Activated CD4-positive, alpha-beta T cell treated with anti-CD3 and anti-CD28 coated beads, Interleukin-2, Interleukin-6, amounts not matched to agents 100 ng/mL and 50 ng/mL, durations not matched to agents 16 hours and 8 hours (primary cell): ENCODE measurements around the gene CDKN2AIPNL.
"Not testable (repeated sequence)": the region's sequence is repeated elsewhere in the genome, so short reads cannot be mapped to it uniquely, and the experiment has no call there.

Experiments used
- DNase-seq: peaks from one replicate; pipeline ENCODE4 v3.0.0-alpha.2; 2020

The CDKN2AIPNL gene

DNA sequence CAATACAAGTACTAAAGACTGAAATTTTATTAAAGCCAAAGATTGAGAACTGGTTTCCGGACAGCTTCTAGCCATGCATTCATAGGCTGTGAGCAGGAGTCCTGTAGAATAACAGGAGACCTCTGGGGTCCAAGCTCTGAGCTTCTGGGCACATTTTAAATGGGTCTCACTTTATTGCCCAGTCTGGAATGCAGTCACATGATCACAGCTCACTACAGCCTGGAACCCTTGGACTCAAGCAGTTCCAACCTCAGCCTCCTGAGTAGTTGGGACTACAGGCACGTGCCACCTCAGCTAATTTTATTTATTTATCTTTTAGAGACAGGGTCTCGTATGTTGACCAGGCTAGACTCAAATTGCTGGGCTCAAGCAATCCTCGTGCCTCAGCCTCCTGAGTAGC lies 15.4 kb downstream of the CDKN2AIPNL start:
- DNase-seq = no peak

DNA sequence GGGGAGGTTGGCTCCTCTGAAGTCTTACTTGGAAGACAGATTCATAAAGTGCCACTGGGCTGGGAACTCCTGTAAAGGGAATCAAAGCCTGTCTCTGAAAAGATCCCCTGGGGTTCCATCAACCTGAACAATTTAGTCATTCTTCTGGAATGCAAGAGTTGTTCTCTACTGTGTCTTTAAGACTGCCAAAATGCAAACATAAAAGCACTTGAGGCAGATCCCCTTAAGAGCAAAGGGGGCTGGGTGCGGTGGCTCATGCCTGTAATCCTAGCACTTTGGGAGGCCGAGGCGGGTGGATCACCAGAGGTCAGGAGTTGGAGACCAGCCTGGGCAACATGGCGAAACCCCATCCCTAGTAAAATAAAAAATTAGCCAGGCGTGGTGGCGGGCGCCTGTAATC lies 16.7 kb downstream of the CDKN2AIPNL start:
- DNase-seq = no peak

DNA sequence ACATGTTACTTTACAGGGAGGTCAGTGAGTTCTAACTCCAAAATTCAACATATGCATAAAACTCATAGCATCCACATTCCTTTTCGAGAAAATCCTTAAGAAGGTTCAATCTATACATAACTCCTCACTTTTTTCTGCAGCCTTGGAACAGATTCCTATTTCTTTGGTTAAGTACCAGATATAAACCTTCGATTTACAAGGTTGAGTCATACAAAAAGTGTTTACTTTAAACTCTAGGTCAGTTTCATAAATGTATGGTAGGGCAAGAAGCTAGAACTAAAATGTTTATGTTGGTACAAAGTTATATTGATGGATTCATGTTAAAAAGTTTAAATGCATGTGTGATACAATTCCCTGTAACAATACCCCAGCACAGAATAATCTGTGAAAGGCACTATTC lies 19.4 kb downstream of the CDKN2AIPNL start:
- no peak for DNase-seq

GRCh38 chr5:134387443-134387842 lies 24.2 kb downstream of the CDKN2AIPNL start:
- no peak for DNase-seq

DNA sequence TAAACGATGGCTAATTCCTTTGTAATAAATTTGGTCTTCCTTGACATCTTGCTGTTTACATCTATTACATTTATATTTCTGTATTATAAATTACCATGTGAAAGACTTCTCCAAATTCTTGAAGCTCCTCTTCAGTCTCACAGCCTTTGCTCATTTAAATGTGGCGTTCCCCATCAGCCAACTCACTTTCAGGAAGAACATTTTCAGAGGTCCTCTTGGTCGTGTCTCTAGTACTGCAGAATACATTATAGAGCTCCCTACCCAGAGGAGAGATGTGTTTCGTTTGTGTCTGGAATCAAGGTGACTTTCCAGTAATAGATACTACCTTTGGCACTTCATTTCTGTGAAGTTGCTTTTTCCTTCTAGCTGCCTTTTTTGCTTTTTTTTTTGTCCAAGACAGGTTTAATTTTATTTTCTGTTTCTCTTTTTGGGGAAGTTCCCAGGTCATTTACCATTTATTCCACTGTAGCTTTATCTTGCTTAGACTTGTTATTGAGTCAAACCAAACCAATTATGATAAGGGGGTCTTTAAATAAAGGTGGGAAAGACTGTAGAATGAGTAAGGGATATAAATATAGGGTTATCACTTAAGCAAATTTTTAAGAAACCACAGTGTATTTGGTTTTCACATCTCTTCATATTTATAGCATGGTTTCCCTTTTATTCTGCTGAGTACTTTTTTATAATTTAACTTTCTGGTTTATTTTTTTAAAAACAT lies 27.5 kb downstream of the CDKN2AIPNL start:
- DNase-seq = no peak

DNA sequence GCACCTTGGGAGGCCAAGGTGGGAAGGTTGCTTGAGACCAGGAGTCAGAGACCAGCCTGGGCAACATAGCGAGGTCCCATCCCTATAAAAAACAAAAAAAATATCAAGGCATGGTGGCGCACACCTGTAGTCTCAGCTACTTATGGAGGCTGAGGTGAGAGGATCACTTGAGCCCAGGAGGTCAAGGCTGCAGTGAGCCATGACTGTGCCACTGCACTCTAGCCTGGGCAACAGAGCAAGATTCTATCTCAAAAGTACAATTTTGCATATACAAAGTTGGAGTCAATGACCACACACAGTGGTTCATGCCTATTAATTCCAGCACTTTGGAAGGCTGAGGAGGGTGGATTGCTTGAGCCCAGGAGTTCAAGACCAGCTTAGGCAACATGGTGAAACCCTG lies 29.5 kb downstream of the CDKN2AIPNL start:
- not testable (repeated sequence) for DNase-seq

DNA sequence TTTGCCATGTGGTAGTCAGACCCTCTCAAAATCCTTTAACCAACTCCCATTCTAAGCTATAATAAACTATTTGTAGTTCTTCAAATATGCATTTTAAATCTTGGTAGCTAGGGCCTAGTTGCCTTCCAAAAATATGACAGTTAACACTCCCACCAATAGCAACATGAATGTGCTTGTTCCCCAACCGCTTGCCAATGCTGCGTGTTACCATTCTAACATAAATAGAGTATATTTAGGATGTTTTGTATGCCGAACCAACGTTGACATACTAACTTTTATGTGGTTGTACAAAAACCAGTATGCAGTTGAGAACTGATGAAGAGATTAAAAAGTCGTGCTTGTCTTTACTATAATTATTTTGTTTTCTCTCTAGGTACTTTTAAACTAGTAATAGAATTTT lies 31.3 kb downstream of the CDKN2AIPNL start:
- DNase-seq = no peak

GRCh38 chr5:134374232-134374631 lies 37.4 kb downstream of the CDKN2AIPNL start:
- DNase-seq = no peak

DNA sequence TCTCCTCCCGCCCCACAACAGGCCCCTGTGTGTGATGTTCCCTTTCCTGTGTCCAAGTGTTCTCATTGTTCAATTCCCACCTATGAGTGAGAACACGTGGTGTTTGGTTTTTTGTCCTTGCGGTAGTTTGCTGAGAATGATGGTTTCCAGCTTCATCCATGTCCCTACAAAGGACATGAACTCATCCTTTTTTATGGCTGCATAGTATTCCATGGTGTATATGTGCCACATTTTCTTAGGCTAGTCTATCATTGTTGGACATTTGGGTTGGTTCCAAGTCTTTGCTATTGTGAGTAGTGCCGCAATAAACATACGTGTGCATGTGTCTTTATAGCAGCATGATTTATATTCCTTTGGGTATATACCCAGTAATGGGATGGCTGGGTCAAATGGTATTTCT lies 38.0 kb downstream of the CDKN2AIPNL start:
- not testable (repeated sequence) for DNase-seq

DNA sequence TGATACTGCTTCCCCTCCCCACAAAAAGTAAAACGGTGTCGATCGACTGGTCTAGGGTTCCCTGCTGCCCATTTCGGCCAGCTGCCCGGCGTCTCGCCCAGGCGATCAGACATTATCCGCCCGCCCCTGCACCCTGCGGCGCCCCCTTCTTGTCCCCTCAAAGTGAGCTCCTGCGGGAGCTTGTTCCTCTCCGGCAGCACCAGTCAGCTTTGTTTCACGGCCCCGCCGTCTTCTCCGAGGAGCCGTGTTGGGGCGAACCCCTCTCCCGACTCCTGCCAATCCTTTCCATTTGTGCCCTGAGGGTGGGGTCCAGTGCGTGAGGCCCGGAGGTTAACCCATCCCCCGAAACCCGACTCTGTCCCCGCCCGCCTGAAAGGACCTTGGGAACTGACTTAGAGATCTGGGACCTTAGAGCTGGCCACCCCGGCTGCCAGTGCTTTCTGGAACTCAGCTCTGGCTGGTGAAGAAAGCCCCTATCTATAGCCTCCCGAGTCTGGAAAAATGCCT lies 39.8 kb downstream of the CDKN2AIPNL start:
- DNase-seq = peak; percentile 47

DNA sequence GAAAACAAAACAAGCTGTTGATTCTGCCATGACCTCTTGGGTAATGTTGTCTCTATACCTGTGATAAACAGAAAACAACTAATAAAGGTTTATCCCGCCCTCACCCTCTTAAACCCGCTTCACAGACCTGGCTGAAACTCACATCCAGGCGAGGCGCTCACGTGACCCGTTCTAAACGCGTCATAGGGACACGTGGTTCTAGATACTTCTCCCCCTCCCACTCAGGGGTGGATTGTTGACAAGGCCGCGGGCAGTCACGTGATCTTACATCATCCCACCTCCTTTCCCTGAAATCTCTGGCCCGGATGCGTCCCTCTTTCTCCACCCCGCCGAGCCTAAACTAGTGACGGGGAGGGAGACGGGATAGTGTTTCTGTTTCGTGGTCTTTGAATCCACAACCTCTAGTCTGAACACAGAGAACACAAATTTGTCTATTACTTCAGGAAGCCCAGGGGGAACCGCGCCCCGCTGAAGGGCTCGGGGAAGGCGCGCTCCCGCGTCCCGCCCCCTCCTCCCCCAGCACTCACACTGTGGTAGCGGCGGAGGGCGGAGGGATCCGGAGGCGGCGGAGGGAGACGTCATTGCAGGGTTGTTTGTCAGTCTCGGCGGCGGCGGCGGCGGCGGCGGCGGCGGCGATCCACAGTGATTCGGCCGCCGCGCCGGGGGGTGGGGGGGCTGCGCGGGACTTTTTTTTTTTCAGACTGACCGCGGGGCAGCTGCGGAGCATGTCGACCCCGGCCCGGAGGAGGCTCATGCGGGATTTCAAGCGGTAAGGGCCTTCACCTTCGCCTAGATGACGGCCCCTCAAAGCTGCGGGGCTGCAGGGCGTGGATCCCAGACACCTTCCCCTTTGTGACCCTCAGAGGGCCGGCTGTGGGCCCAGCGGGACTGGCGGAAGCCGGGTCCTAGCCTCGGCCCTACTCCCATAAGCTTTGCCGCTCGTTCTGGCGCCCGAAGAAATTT lies 40.5 kb downstream of the CDKN2AIPNL start, which contains the start of gene UBE2B:
Gene UBE2B (plus strand): TSS at position 699 of the 963 bp plus-strand sequence. CDS start 27 bp downstream, at position 726.
- DNase-seq = peak; percentile 97

GRCh38 chr5:134370311-134370870 lies 41.3 kb downstream of the CDKN2AIPNL start:
- DNase-seq = no peak

DNA sequence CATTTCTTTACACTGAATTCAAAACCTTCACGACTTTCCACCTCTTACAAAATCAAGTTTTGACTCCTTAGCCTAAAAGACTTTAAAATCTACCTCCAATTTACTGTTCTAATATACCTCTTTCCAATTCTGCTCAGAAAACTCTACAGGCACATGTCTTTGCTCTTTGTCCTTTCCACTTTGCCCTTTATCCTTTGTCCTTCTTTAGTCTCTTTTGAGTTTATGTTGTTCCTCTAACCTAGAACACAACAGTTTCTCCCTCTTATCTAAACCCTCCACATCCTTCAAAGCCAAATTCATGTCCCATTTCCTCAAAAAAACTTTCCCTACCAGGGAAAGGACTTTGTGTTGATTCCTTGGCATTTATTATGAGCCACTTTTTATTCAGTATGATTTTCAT lies 46.1 kb downstream of the CDKN2AIPNL start:
- DNase-seq = no peak

DNA sequence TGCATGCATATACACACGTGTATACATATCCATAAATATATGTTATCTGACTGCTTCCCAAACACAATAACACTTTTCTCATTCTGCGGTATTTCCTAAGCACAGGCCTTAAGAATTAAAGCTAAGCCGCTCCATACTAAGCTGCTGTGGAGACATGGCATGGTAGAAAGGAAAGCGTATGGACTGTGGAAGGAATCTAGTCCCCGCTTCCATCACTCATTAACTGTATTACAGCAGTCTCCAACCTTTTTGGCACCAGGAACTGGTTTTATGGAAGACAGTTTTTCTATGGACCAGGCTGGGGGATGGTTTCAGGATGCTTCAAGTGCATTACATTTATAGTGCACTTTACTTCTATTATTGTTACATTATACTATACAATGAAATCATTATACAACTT lies 56.0 kb downstream of the CDKN2AIPNL start:
- DNase-seq = no peak
